IMR-90 (cell line): Measurements from ENCODE around the gene ROBO1. TPM values are rescaled to one million over a fixed set of nuclear protein-coding genes. Genes with fewer than 3 reads are reported as not detected.

Experiments
- ATAC-seq: fragments of 200-7000 bp; cut with Tn5 transposase; 2 replicates; pipeline ENCODE4 v1.9.1; 2020; ENCODE audit warnings: low read depth, mild to moderate bottlenecking, moderate library complexity
- BruUV-seq: library from RNA; stranded (reverse); fragments of 400-500 nt; replicated peaks from 2 replicates; lab custom pipeline; 2021; lab: Mats Ljungman, UMichigan
- CTCF ChIA-PET: fragments of 300-600 bp; formaldehyde crosslinking; extraction: SDS; loops from one replicate; lab custom pipeline; 2021; ENCODE audit warnings: antibody characterized with exemption; lab: Yijun Ruan, JAX
- POLR2A ChIA-PET: fragments of 300-600 bp; sonication (Branson Sonifier 250); formaldehyde crosslinking; loops from one replicate; lab custom pipeline; 2022; ENCODE audit warnings: antibody characterized with exemption; ENCODE audit not compliant: unreplicated experiment; lab: Charles Lee
- DNase-seq: peaks from one replicate; pipeline ENCODE4 v3.0.0; 2013
- H2AFZ ChIP-seq: replicated peaks from 2 replicates; pipeline ENCODE3; 2013; ENCODE audit warnings: low read length, mild to moderate bottlenecking; ENCODE audit not compliant: poor library complexity
- H2AK5ac ChIP-seq: 2 replicates; pipeline ENCODE4 v1.6.1; 2013; ENCODE audit warnings: low read depth, low read length, inconsistent platforms
- H2AK9ac ChIP-seq: replicated peaks from 2 replicates; pipeline ENCODE3; 2013; ENCODE audit warnings: mild to moderate bottlenecking, low read depth, low read length, moderate library complexity; ENCODE audit not compliant: poor library complexity
- H2BK120ac ChIP-seq: 2 replicates; pipeline ENCODE4 v1.6.1; 2013; ENCODE audit warnings: low read depth, low read length, inconsistent platforms
- H2BK15ac ChIP-seq: 3 replicates; pipeline ENCODE4 v1.6.1; 2013; ENCODE audit warnings: low read depth, low read length, inconsistent platforms
- H2BK20ac ChIP-seq: 2 replicates; pipeline ENCODE4 v1.6.1; 2013; ENCODE audit warnings: low read depth, mild to moderate bottlenecking, inconsistent platforms, low read length, moderate library complexity
- H2BK5ac ChIP-seq: 2 replicates; pipeline ENCODE4 v1.6.1; 2013; ENCODE audit warnings: mild to moderate bottlenecking, low read depth, low read length, inconsistent platforms; ENCODE audit not compliant: poor library complexity, severe bottlenecking
- H3K14ac ChIP-seq: replicated peaks from 2 replicates; pipeline ENCODE4 v1.6.1; 2013; ENCODE audit warnings: low read depth, low read length, inconsistent platforms
- H3K18ac ChIP-seq: 2 replicates; pipeline ENCODE4 v1.6.1; 2013; ENCODE audit warnings: low read depth, low read length, control low read depth
- H3K23ac ChIP-seq: 2 replicates; pipeline ENCODE4 v1.6.1; 2013; ENCODE audit warnings: low read depth, low read length, inconsistent platforms
- H3K27ac ChIP-seq: 2 replicates; pipeline ENCODE4 v1.5.1; 2013; ENCODE audit warnings: mild to moderate bottlenecking, control low read depth, low read length; ENCODE audit not compliant: insufficient read depth
- H3K27me3 ChIP-seq: 2 replicates; pipeline ENCODE4 v1.6.1; 2013; ENCODE audit warnings: low read length; ENCODE audit not compliant: control insufficient read depth, insufficient read depth
- H3K36me3 ChIP-seq: 2 replicates; pipeline ENCODE4 v1.6.1; 2013; ENCODE audit warnings: low read length, mixed read lengths; ENCODE audit not compliant: control insufficient read depth, insufficient read depth
- H3K4ac ChIP-seq: 2 replicates; pipeline ENCODE4 v1.6.1; 2013; ENCODE audit warnings: low read depth, low read length, inconsistent platforms
- H3K4me1 ChIP-seq: 2 replicates; pipeline ENCODE4 v1.6.1; 2013; ENCODE audit warnings: low read length, mixed read lengths; ENCODE audit not compliant: control insufficient read depth, insufficient read depth
- H3K4me2 ChIP-seq: 2 replicates; pipeline ENCODE4 v1.6.1; 2013; ENCODE audit warnings: low read depth, mild to moderate bottlenecking, control low read depth, low read length, moderate library complexity
- H3K4me3 ChIP-seq: 2 replicates; pipeline ENCODE4 v1.5.1; 2013; ENCODE audit warnings: low read depth, mild to moderate bottlenecking, control low read depth, low read length, moderate library complexity; ENCODE audit not compliant: insufficient read depth
- H3K56ac ChIP-seq: 2 replicates; pipeline ENCODE4 v1.6.1; 2013; ENCODE audit warnings: low read length, inconsistent platforms; ENCODE audit not compliant: insufficient read depth; ENCODE audit errors: extremely low read depth
- H3K79me1 ChIP-seq, 2 experiments: 2 replicates each; pipeline ENCODE4 v1.6.1; 2013; ENCODE audit warnings: low read length in 2 of 2, inconsistent platforms in 1 of 2, low read depth in 1 of 2
- H3K9ac ChIP-seq: 2 replicates; pipeline ENCODE4 v1.6.1; 2013; ENCODE audit warnings: low read depth, low read length, control low read depth
- H3K9me1 ChIP-seq: 2 replicates; pipeline ENCODE4 v1.6.1; 2013; ENCODE audit warnings: low read length, inconsistent platforms; ENCODE audit not compliant: insufficient read depth
- H3K9me3 ChIP-seq: 2 replicates; pipeline ENCODE4 v1.6.1; 2013; ENCODE audit warnings: low read length; ENCODE audit not compliant: control insufficient read depth, insufficient read depth
- H4K20me1 ChIP-seq: 2 replicates; pipeline ENCODE4 v1.6.1; 2013; ENCODE audit warnings: low read length, inconsistent platforms; ENCODE audit not compliant: insufficient read depth
- H4K5ac ChIP-seq: 2 replicates; pipeline ENCODE4 v1.6.1; 2013; ENCODE audit warnings: mild to moderate bottlenecking, low read depth, low read length, control low read depth
- H4K8ac ChIP-seq, 2 experiments: 2 replicates each; pipeline ENCODE4 v1.6.1; 2013; ENCODE audit warnings: low read depth in 2 of 2, low read length in 2 of 2, control low read depth in 1 of 2, inconsistent platforms in 1 of 2
- H4K91ac ChIP-seq: 2 replicates; pipeline ENCODE4 v1.6.1; 2013; ENCODE audit warnings: low read depth, low read length, inconsistent platforms; ENCODE audit not compliant: insufficient read depth
- FOS ChIP-seq: fragments of 150-350 bp; IDR thresholded peaks from 2 replicates; pipeline ENCODE4 v1.6.1; 2016; ENCODE audit warnings: low read depth, low read length
- NFE2L2 ChIP-seq: fragments of 150-350 bp; IDR thresholded peaks from 2 replicates; pipeline ENCODE4 v1.6.1; 2016; ENCODE audit warnings: low read depth, mild to moderate bottlenecking, low read length
- POLR2A ChIP-seq: IDR thresholded peaks from 2 replicates; pipeline ENCODE4 v1.6.1; 2012; ENCODE audit warnings: mild to moderate bottlenecking, low read depth, low read length
- RFX5 ChIP-seq: IDR thresholded peaks from 2 replicates; pipeline ENCODE4 v1.8.0; 2012; ENCODE audit warnings: low read depth, mild to moderate bottlenecking, low read length, moderate library complexity
- WGBS, 2 experiments: methylation state at CpG; one replicate each; pipeline versions ENCODE4 v1.1.5 to v1.1.7; 2013; ENCODE audit warnings: missing lambda C conversion rate in 2 of 2; ENCODE audit not compliant: insufficient read length in 1 of 2; ENCODE audit errors: extremely low coverage in 2 of 2; 5-methylcytosine and 5-hydroxymethylcytosine counted together
- dilution Hi-C: fragments of 300-500 bp; cut with HindIII; formaldehyde crosslinking; loops from one replicate; pipeline ENCODE4 v1.14.3; 2018; ENCODE audit warnings: low sequenced_read_pairs; ENCODE audit not compliant: unreplicated experiment
- in situ Hi-C: fragments of 300-500 bp; cut with MboI; formaldehyde crosslinking; loops from 3 replicates; pipeline ENCODE4 v1.14.3; 2019; ENCODE audit warnings: low sequenced_read_pairs, inconsistent platforms, mixed read lengths
- intact Hi-C: fragments of 100-400 bp; cut with micrococcal nuclease; formaldehyde crosslinking; loops from 2 replicates; pipeline ENCODE4 v1.10.0; 2022
- polyA plus RNA-seq, 3 experiments: library from polyadenylated mRNA; depleted of rRNA; stranded (reverse); fragments of >200 nt; gene quantifications; 2 replicates each; pipeline ENCODE4 v1.2.3, GENCODE V29; 2012; ENCODE audit warnings: low replicate concordance in 1 of 3
- total RNA-seq: library from RNA; depleted of rRNA; stranded (reverse); fragments of >200 nt; gene quantifications from 2 replicates; pipeline ENCODE4 v1.2.3, GENCODE V29; 2012
- TF ChIP-seq, protein P1 (sequence below): fragments of 150-350 bp; IDR thresholded peaks from 2 replicates; pipeline ENCODE4 v1.6.1; 2016; ENCODE audit warnings: low read depth, mild to moderate bottlenecking, low read length, moderate library complexity, borderline replicate concordance

Gene ROBO1
- total and polyA plus RNA-seq, 2 of the 4 experiments (the other 2 are of a cell fraction): 24.1 to 53.9 TPM

DNA sequence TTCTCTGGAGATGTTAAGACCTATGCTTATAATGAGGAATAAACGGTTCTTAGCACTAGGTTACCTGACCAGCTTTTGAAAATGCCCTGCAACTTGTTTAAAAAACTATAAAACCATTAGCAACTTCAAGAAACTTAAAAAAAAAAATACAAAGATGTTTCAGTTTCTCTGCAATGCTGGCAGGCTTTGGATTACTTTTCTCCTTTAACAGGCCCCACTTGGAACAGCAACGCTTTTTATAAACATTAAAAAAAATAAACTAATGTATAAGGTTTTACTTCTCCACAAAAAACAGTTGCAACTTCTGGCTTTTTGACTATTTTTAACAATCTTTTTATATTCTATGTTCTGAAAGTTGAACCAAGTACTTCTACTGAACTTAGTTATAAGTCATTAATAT, 1006.7 kb downstream of the ROBO1 start:
- H3K14ac ChIP-seq: no peak overlapping the region
- dilution Hi-C loops (no loop called here), intact Hi-C loops (no loop called here), in situ Hi-C loops (no loop called here)
- H3K4ac ChIP-seq: no peak overlapping the region
- no peak overlapping the region for H2AK9ac ChIP-seq
- no peak overlapping the region for H3K4me2 ChIP-seq
- H3K56ac ChIP-seq: no peak overlapping the region
- no peak overlapping the region for H2AFZ ChIP-seq
- no peak overlapping the region; the same call in 1 of the 2 replicates for H3K27ac ChIP-seq
- H3K27me3 ChIP-seq: no peaks in the 10 kb centered on the region
- CTCF ChIA-PET: no interaction called here
- no peak for TF ChIP-seq NFE2L2
- TF ChIP-seq RFX5: no peak
- no peak for TF ChIP-seq FOS
- no peak for TF ChIP-seq POLR2A
- TF ChIP-seq, protein P1, sequence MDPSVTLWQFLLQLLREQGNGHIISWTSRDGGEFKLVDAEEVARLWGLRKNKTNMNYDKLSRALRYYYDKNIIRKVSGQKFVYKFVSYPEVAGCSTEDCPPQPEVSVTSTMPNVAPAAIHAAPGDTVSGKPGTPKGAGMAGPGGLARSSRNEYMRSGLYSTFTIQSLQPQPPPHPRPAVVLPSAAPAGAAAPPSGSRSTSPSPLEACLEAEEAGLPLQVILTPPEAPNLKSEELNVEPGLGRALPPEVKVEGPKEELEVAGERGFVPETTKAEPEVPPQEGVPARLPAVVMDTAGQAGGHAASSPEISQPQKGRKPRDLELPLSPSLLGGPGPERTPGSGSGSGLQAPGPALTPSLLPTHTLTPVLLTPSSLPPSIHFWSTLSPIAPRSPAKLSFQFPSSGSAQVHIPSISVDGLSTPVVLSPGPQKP: no peak
- no peak overlapping the region for H3K23ac ChIP-seq
- no peaks in the 10 kb centered on the region for H3K9me1 ChIP-seq
- no peaks in the 10 kb centered on the region for H3K4me1 ChIP-seq
- H2BK20ac ChIP-seq: no peak overlapping the region
- no peak overlapping the region for H2BK5ac ChIP-seq
- no peak overlapping the region for H4K8ac ChIP-seq
- ATAC-seq (no peak), DNase-seq (peak; percentile 13)
- no CpG with 5 or more reads among the region's 2 CpGs for WGBS, 2 experiments
- POLR2A ChIA-PET: no interaction called here
- H3K9me3 ChIP-seq: no peaks in the 10 kb centered on the region
- H4K20me1 ChIP-seq: no peaks in the 10 kb centered on the region
- H3K36me3 ChIP-seq: no peaks in the 10 kb centered on the region
- no peak overlapping the region for H4K91ac ChIP-seq
- H2AK5ac ChIP-seq: no peak overlapping the region
- H3K18ac ChIP-seq: no peak overlapping the region
- no TSS peak for BruUV-seq
- H3K9ac ChIP-seq: no peak overlapping the region
- H4K5ac ChIP-seq: no peak overlapping the region
- no peak overlapping the region for H2BK120ac ChIP-seq
- peaks cover 0 to 12% of the 10 kb centered on the region in 2 experiments; a peak in 2 of 4 replicates for H3K79me1 ChIP-seq
- H2BK15ac ChIP-seq: no peak overlapping the region
- H3K4me3 ChIP-seq: no peak overlapping the region
